DND-41 (cell line): ENCODE measurements around the gene CHID1.

Experiments used
- CTCF ChIP-seq: IDR thresholded peaks from 2 replicates; pipeline ENCODE4 v1.5.1; 2012; ENCODE audit warnings: borderline replicate concordance, low read length, moderate library complexity, mild to moderate bottlenecking; ENCODE audit not compliant: poor library complexity, severe bottlenecking; ENCODE audit errors: extremely low read depth
- EZH2 ChIP-seq: IDR thresholded peaks from 3 replicates; pipeline ENCODE4 v1.6.1; 2012; ENCODE audit warnings: borderline replicate concordance, low read depth, mild to moderate bottlenecking, moderate library complexity, low read length, inconsistent platforms; ENCODE audit not compliant: severe bottlenecking

- no peak for TF ChIP-seq CTCF
- no peak for TF ChIP-seq EZH2
Measured at GRCh38 chr11:940496-941135, 30.0 kb upstream of the CHID1 start.
